HG02870 (cell line): ENCODE measurements around the gene ING1.
A peak's percentile ranks its signal among the peaks of the same experiment; 100 is the strongest.
"Not testable (repeated sequence)": the region's sequence is repeated elsewhere in the genome, so short reads cannot be mapped to it uniquely, and the experiment has no call there.

Experiments used
- ATAC-seq: cut with Tn5 transposase; IDR thresholded peaks from one replicate; pipeline ENCODE4 v1.9.1; 2021; ENCODE audit warnings: mild to moderate bottlenecking, moderate library complexity; ENCODE audit not compliant: unreplicated experiment

ING1 gene

GRCh38 chr13:110714797-110715394 is 1.4 kb downstream of the ING1 start:
- ATAC-seq = no peak

DNA sequence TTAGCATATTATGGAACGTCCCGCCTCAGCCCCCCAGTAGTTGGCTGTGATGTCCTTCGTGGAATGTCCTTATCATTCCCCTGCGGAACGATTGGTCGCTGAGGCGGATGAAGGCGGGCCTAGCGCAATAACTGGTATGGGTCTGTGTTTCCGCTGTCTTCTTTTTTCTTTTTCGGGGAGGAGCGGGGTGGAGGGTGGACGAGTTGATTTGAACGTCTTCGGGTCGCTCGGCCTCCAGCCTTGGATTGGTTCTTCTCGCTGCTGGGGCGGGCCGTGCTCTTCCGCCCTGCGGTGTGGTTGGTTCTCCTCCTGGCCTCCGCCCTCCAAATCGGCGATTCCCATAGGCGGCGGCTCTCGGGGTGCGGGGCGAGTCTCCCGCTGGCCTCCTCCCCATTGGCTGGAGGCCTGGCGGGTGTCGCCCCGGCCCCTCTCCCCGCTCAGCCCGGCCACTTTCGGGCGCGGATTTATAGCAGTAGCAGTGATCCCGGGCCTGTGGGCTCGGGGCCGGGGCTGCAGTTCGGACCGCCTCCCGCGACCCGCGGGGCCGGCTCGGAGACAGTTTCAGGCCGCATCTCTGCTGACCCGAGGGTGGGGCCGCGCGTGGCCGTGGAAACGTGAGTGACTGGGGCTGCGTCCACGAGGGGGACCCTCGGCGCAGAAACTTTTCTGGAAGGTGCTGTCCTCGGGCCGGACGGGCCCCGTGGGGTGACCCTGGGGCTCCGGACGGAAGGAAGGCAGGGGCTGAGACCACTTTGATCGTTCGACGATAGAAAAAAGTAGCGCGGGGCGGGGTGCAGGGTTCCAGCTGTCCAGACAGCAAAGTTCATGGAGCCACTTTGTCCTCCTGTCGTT is 2.1 kb downstream of the ING1 start:
- ATAC-seq = peak; percentile 52

GRCh38 chr13:110716247-110716515 is 2.7 kb downstream of the ING1 start:
- ATAC-seq = no peak

- ATAC-seq = no peak
Observed at GRCh38 chr13:110719036-110719710, 5.7 kb downstream of the ING1 start.

- no peak for ATAC-seq
Observed at GRCh38 chr13:110722971-110723370, 9.5 kb downstream of the ING1 start.

GRCh38 chr13:110723598-110723997 is 10.1 kb downstream of the ING1 start:
- ATAC-seq = no peak

DNA sequence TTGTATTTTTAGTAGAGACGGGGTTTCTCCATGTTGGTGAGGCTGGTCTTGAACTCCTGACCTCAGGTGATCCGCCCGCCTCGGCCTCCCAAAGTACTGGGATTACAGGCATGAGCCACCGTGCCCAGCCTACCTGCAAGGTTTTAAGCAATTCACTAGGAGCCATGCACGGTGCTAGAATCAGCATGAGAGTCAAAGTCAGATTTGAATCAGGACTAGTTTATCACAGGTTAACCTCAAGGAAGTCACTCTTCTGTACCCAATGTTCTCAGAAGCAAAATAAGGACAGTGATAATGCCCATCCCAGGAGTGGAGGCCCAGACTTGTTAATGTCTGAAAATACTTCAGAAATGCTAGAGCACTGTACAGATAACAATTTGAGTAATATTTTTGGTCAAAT is 12.7 kb downstream of the ING1 start:
- ATAC-seq = not testable (repeated sequence)

GRCh38 chr13:110726726-110727125 is 13.2 kb downstream of the ING1 start:
- peak; percentile 78 for ATAC-seq

DNA sequence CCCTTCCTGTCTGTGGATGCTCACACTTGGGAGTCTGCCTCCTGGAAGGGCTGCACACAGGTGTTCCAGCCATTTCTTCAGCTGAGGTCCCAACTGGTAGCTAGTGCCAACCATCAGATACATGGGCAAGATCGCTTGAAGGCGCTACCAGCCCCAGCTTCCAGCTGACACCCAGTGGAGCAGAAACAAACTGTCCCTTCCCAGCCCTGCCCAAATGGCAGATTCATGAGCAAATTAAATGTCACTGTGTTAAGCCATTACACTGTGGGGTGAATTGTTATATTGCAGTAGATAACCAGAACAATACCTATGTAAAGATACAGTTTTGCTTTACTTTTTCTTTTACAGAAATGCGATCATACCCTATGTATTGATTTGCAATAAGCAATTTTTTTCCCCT is 17.6 kb downstream of the ING1 start:
- ATAC-seq = no peak

DNA sequence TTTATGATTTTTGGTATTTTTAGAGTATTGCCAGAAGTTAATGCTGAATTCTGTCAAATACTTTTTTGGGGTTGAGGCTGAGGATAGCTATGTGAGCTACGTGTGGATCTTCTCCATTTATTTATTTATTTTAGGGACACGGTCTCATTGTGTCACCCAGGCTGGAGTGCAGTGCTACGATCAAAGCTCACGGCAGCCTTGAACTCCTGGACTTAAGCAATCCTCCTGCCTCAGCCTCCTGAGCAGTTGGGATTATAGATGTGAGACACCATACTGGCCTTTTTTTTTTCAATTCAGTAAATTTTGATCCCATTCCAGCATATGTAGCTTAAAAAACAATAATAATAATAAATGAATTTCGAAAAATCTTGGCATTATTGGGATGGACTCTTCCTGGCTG is 21.1 kb downstream of the ING1 start:
- ATAC-seq = no peak

GRCh38 chr13:110737555-110737954 is 24.1 kb downstream of the ING1 start:
- no peak for ATAC-seq

DNA sequence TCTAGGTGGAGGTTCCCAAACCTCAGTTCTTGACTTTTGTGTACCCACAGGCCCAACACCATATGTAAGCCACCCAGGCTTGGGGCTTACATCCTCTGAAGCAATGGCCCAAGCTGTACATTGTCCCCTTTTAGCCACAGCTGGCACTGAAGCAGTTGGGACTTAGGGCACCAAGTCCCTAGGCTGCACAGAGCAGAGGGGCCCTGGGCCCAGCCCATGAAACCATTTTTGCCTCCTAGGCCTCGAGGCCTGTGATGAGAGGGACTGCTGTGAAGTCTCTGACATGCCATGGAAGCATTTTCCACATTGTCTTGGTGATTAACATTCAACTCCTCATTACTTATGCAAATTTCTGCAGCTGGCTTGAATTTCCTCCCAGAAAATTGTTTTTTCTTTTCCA is 30.2 kb downstream of the ING1 start:
- ATAC-seq = no peak

DNA sequence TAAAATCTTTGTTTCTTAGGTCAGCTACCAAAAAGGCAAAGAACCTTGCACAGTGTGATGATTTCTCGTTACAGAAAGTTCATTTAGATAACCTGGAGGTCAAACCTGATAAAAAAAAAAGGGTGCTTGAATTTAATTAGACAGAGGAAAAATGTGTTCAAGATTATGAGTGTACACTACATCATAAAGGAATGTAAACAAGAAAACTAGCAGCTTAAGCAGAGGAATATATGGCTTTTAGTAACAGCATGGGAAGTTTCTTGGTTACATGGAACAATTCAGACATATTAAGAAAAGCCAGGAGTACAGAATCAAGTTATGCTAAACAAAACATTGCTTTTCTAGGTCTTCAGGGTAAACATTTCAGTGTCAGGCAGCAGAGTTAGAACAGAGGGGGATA is 32.9 kb downstream of the ING1 start:
- no peak for ATAC-seq

GRCh38 chr13:110748271-110748670 is 34.8 kb downstream of the ING1 start:
- no peak for ATAC-seq

GRCh38 chr13:110756219-110756631 is 42.7 kb downstream of the ING1 start:
- ATAC-seq = no peak

GRCh38 chr13:110757296-110757695 is 43.8 kb downstream of the ING1 start:
- no peak for ATAC-seq

DNA sequence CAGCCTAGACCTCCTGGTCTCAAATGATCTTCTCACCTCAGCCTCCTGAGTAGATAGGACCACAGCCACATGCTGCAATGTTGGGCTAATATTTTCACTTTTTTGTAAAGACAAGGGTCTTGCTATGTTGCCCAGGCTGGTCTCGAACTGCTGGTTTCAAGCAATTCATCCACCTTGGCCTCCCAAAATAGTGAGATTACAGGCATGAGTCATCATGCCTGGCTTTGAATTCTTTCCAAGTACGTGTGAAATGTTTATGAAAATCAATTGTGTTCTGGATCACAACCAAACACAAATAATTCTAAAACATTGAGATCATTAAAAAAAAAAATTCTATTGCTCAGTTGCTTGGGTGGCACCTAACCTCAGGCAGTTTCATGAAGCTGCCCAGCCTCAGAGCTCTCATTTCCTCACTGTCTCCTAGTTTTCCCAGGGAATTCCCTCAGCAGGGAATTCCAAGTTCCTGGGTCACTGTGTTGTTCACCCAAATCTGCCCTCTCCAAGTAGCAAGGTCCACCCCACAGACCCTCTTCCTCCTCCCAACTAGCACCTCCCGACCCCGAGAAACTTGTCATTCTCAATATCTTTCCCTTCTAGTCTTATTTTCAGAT is 44.8 kb downstream of the ING1 start:
- no peak for ATAC-seq

- no peak for ATAC-seq
Observed at GRCh38 chr13:110759710-110760109, 46.2 kb downstream of the ING1 start.

- no peak for ATAC-seq
Observed at GRCh38 chr13:110760611-110761010, 47.1 kb downstream of the ING1 start.

DNA sequence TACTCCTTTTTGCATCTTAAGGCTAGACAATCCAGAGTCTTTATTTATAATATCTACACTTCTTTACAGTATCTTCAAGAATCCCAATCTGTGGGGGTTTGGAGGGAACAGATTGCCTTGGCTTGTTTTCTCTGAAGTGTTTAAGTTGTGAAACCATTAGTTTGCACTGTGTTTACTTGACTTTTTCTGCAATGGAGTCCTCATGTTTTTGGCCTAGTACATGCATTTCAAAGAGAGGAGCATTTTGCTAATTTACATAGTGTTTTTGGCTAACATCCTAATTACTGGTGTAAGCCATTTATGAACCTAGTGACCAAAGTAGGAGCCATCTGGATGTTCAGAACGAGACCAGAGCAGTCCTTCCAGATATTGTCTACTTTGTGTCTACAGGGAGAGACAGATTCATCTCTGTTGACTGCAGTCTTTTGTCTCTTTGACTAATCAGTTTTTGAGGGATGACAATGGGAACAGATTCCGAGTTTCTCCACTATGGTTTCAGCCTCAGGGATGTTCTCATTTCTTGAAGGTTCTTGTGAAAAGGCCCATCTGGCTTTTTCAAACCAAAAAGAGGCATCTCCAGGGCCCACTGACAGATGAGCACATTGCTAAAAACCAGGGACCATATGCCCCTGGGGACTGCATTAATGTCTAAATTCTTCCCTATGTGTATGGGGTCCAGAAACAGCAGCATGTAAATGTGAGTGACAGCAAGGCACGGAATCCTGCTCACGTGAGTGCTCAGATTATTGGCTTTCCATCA is 53.4 kb downstream of the ING1 start:
- ATAC-seq = no peak

DNA sequence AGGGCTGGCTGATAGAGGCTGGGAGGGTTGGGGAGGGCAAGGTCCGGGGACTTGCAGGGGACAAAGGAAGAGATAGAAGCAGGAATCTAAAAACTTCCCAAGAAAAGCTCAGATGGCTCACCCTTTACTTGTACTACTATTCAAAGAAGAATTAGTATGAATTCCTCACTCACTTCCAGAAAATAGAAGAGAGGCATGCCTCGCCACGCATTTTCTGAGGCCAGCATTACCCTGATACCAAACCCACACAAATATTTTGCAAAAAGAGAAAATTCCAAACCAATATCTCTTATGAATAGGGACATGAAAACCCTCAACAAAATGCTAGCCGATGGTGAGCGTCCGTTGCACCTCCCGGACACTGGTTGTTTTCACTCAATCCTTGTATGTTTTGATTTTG is 54.0 kb downstream of the ING1 start:
- ATAC-seq = no peak
